GM23338 (cell line): Measurements from ENCODE around the gene TST. TPM values are rescaled to one million over a fixed set of nuclear protein-coding genes. Genes with fewer than 3 reads are reported as not detected.

ENCODE experiments used
- polyA plus RNA-seq: library from polyadenylated mRNA; unstranded; fragments of >200 nt; fragmentation: Nextera tagmentation; extraction: Ambion mirVana; gene quantifications from 2 replicates; pipeline ENCODE4 v1.2.1, GENCODE V29; 2016
- small RNA-seq: library from RNA; depleted of rRNA; stranded (forward); fragments of <200 nt; gene quantifications from one replicate; pipeline ENCODE3, GENCODE V24; 2014; ENCODE audit warnings: low replicate concordance
- total RNA-seq: library from RNA; depleted of rRNA; stranded (reverse); fragments of >200 nt; shearing (Covaris generic); gene quantifications from 2 replicates; pipeline ENCODE4 v1.2.3, GENCODE V29; 2014; rRNA removed

TST gene
- total and polyA plus RNA-seq, 2 experiments from 2014 or later = 14.6 to 32.7 TPM

Small RNAs within 50 kb of the gene (small RNA-seq; reads per million reads assigned to genes)
- not detected for gene RF00019

Other genes starting within 250 kb of the TST start
- 20.3 and 28.5 TPM in 2 replicates for gene IFT27, start 243.3 kb downstream of the TST start, total RNA-seq
- gene IFT27, start 243.3 kb downstream of the TST start, polyA plus RNA-seq = 63.5 and 67.7 TPM in 2 replicates
- not detected in 2 replicates for gene PVALB, start 202.4 kb downstream of the TST start, total RNA-seq
- 7.9 and 8.6 TPM in 2 replicates for gene PVALB, start 202.4 kb downstream of the TST start, polyA plus RNA-seq
- not detected in 2 replicates for gene NCF4, start 158.4 kb downstream of the TST start, total RNA-seq
- gene NCF4, start 158.4 kb downstream of the TST start, polyA plus RNA-seq = not detected in 2 replicates
- not detected in 2 replicates for gene CSF2RB, start 105.8 kb downstream of the TST start, total RNA-seq
- not detected in 2 replicates for gene CSF2RB, start 105.8 kb downstream of the TST start, polyA plus RNA-seq
- 121 and 158 TPM in 2 replicates for gene MPST, start 295 bp upstream of the TST start, total RNA-seq
- gene MPST, start 295 bp upstream of the TST start, polyA plus RNA-seq = 85.5 and 86.2 TPM in 2 replicates
- gene KCTD17, start 32.3 kb upstream of the TST start, total RNA-seq = 26.9 and 35.0 TPM in 2 replicates
- gene KCTD17, start 32.3 kb upstream of the TST start, polyA plus RNA-seq = 21.2 and 25.1 TPM in 2 replicates
- gene TMPRSS6, start 90.3 kb upstream of the TST start, total RNA-seq = not detected in 2 replicates
- gene TMPRSS6, start 90.3 kb upstream of the TST start, polyA plus RNA-seq = 0.07 and 0.13 TPM in 2 replicates
- 1.0 and 4.8 TPM in 2 replicates for gene IL2RB, start 130.5 kb upstream of the TST start, total RNA-seq
- 0.36 and 0.90 TPM in 2 replicates for gene IL2RB, start 130.5 kb upstream of the TST start, polyA plus RNA-seq
- gene C1QTNF6, start 168.8 kb upstream of the TST start, total RNA-seq = 2.3 and 2.6 TPM in 2 replicates
- 0.97 and 1.7 TPM in 2 replicates for gene C1QTNF6, start 168.8 kb upstream of the TST start, polyA plus RNA-seq
- 0.04 and 0.66 TPM in 2 replicates for gene SSTR3, start 193.0 kb upstream of the TST start, total RNA-seq
- gene SSTR3, start 193.0 kb upstream of the TST start, polyA plus RNA-seq = 0.10 TPM in 1 of 2 replicates, not detected in the other
- 2.7 and 3.8 TPM in 2 replicates for gene RAC2, start 224.8 kb upstream of the TST start, total RNA-seq
- 2.4 and 3.1 TPM in 2 replicates for gene RAC2, start 224.8 kb upstream of the TST start, polyA plus RNA-seq